DND-41 (cell line): Measurements from ENCODE around the gene TMPRSS3.

Source experiments
- ATAC-seq: fragments of 200-7000 bp; cut with Tn5 transposase; 3 replicates; pipeline ENCODE4 v1.9.1; 2021; ENCODE audit warnings: low read depth; ENCODE audit not compliant: insufficient read depth
- DNase-seq: peaks from one replicate; pipeline ENCODE4 v3.0.0-alpha.2; 2020
- H2AFZ ChIP-seq: 2 replicates; pipeline ENCODE4 v1.6.0; 2012; ENCODE audit warnings: low read depth, low read length
- H3K27ac ChIP-seq: 2 replicates; pipeline ENCODE4 v1.5.1; 2012; ENCODE audit warnings: low read length, inconsistent platforms
- H3K27me3 ChIP-seq: fragments of 200-600 bp; sonication (generic); 2 replicates; pipeline ENCODE4 v1.6.0; 2012; ENCODE audit warnings: low read length, mild to moderate bottlenecking, inconsistent platforms; ENCODE audit not compliant: insufficient read depth, poor library complexity
- H3K36me3 ChIP-seq: 2 replicates; pipeline ENCODE4 v1.5.1; 2012; ENCODE audit warnings: low read length, inconsistent platforms; ENCODE audit not compliant: insufficient read depth
- H3K4me1 ChIP-seq: 2 replicates; pipeline ENCODE4 v1.5.1; 2012; ENCODE audit warnings: mild to moderate bottlenecking, low read length; ENCODE audit not compliant: insufficient read depth
- H3K4me2 ChIP-seq: 2 replicates; pipeline ENCODE4 v1.6.0; 2012; ENCODE audit warnings: mild to moderate bottlenecking, moderate library complexity, low read length, inconsistent platforms; ENCODE audit not compliant: insufficient read depth
- H3K4me3 ChIP-seq, 2 experiments: fragments of 200-600 bp in 1 of 2; shearing (Covaris generic) in 1 of 2; 2 replicates each; pipeline ENCODE4 v1.5.1; 2012 to 2016; ENCODE audit warnings: inconsistent platforms in 2 of 2, low read length in 2 of 2, mild to moderate bottlenecking in 2 of 2, low read depth in 1 of 2, moderate library complexity in 1 of 2
- H3K79me2 ChIP-seq: 2 replicates; pipeline ENCODE4 v1.6.0; 2012; ENCODE audit warnings: low read length, inconsistent platforms; ENCODE audit not compliant: insufficient read depth
- H3K9ac ChIP-seq: 2 replicates; pipeline ENCODE4 v1.6.0; 2012; ENCODE audit warnings: low read depth, mild to moderate bottlenecking, inconsistent platforms, low read length, moderate library complexity
- H3K9me3 ChIP-seq: 2 replicates; pipeline ENCODE4 v1.5.1; 2012; ENCODE audit warnings: low read length, moderate library complexity, mild to moderate bottlenecking, inconsistent platforms; ENCODE audit not compliant: insufficient read depth, severe bottlenecking
- H4K20me1 ChIP-seq: 2 replicates; pipeline ENCODE4 v1.6.0; 2012; ENCODE audit warnings: low read length; ENCODE audit not compliant: insufficient read depth
- CTCF ChIP-seq: IDR thresholded peaks from 2 replicates; pipeline ENCODE4 v1.5.1; 2012; ENCODE audit warnings: borderline replicate concordance, low read length, moderate library complexity, mild to moderate bottlenecking; ENCODE audit not compliant: poor library complexity, severe bottlenecking; ENCODE audit errors: extremely low read depth
- EZH2 ChIP-seq: IDR thresholded peaks from 3 replicates; pipeline ENCODE4 v1.6.1; 2012; ENCODE audit warnings: borderline replicate concordance, low read depth, mild to moderate bottlenecking, moderate library complexity, low read length, inconsistent platforms; ENCODE audit not compliant: severe bottlenecking

Gene TMPRSS3

GRCh38 chr21:42395905-42396651 is at the start of gene TMPRSS3:
Gene TMPRSS3 (minus strand): TSS chr21:42396052. CDS start chr21:42395417, 635 bp downstream.
- no peaks in the 10 kb centered on the region for H3K27me3 ChIP-seq
- no peak within 1 kb of the TSS for H3K9ac ChIP-seq
- no peaks in the 10 kb centered on the region for H3K36me3 ChIP-seq
- no peak within 1 kb of the TSS for H2AFZ ChIP-seq
- no peak within 1 kb of the TSS for H3K4me3 ChIP-seq
- H3K4me1 ChIP-seq: peaks cover 3% of the 10 kb centered on the region; the same call in 1 of the 2 replicates
- DNase-seq: no peak
- H3K9me3 ChIP-seq: no peaks in the 10 kb centered on the region
- no peaks in the 10 kb centered on the region for H3K79me2 ChIP-seq
- no peak within 1 kb of the TSS for H3K4me2 ChIP-seq
- H3K27ac ChIP-seq: no peak within 1 kb of the TSS
- no peaks in the 10 kb centered on the region for H4K20me1 ChIP-seq
- no peak for ATAC-seq
- TF ChIP-seq CTCF (no peak), EZH2 (no peak)

- Histone ChIP-seq H3K27me3 (no peaks in the 10 kb centered on the region), H3K4me1 (peaks cover 19% of the 10 kb centered on the region), H3K4me2 (no peak overlapping the region), H3K36me3 (peaks cover 74% of the 10 kb centered on the region), H3K9ac (no peak overlapping the region), H3K27ac (peak overlapping the region; percentile 30; the same call in 1 of the 2 replicates), H3K79me2 (no peaks in the 10 kb centered on the region), H3K9me3 (no peaks in the 10 kb centered on the region), H3K4me3 (no peak overlapping the region), H4K20me1 (no peaks in the 10 kb centered on the region), H2AFZ (no peak overlapping the region)
- TF ChIP-seq CTCF (no peak), EZH2 (no peak)
- DNase-seq (no peak), ATAC-seq (no peak)
These were observed 49.5 kb upstream of the TMPRSS3 start for GRCh38 chr21:42445311-42445710.

GRCh38 chr21:42444745-42445059 is 48.9 kb upstream of the TMPRSS3 start:
- Histone ChIP-seq H3K4me3 (no peak overlapping the region), H3K4me2 (no peak overlapping the region), H3K9ac (no peak overlapping the region), H3K9me3 (no peaks in the 10 kb centered on the region), H3K4me1 (peaks cover 13% of the 10 kb centered on the region), H3K27ac (peak overlapping the region; percentile 22; the same call in 1 of the 2 replicates), H4K20me1 (no peaks in the 10 kb centered on the region), H3K79me2 (no peaks in the 10 kb centered on the region), H2AFZ (no peak overlapping the region), H3K36me3 (peaks cover 81% of the 10 kb centered on the region), H3K27me3 (no peaks in the 10 kb centered on the region)
- DNase-seq: no peak
- TF ChIP-seq CTCF: no peak
- no peak for TF ChIP-seq EZH2
- no peak for ATAC-seq
